Common myeloid progenitor, CD34-positive (primary cell): ENCODE measurements around the gene TMEM163.
"Not testable (repeated sequence)": the region's sequence is repeated elsewhere in the genome, so short reads cannot be mapped to it uniquely, and the experiment has no call there.

ENCODE experiments used
- CTCF ChIA-PET: fragments of 350-600 bp; sonication (Branson Sonifier 250); formaldehyde crosslinking; loops from one replicate; lab custom pipeline; 2021; ENCODE audit warnings: antibody characterized with exemption; lab: Charles Lee
- POLR2A ChIA-PET: fragments of 350-600 bp; sonication (Branson Sonifier 250); formaldehyde crosslinking; loops from one replicate; lab custom pipeline; 2021; ENCODE audit warnings: antibody characterized with exemption; lab: Charles Lee
- DNase-seq, 3 donors: peaks; one replicate each; pipeline versions ENCODE4 v3.0.0 to v3.0.0-alpha.2; 2013
- H3K27ac ChIP-seq, 2 experiments: 1 replicate in 1 of 2; 2 replicates in 1 of 2; pipeline ENCODE4 v1.7.0; 2013; ENCODE audit warnings: inconsistent platforms in 2 of 2, low read length in 2 of 2, mild to moderate bottlenecking in 2 of 2, low read depth in 1 of 2, moderate library complexity in 1 of 2; ENCODE audit not compliant: severe bottlenecking in 2 of 2, insufficient read depth in 1 of 2, poor library complexity in 1 of 2
- H3K27me3 ChIP-seq, 5 experiments: replicated peaks in 2 of 5; 1 replicate in 3 of 5; 2 replicates in 2 of 5; pipeline versions ENCODE4 v1.6.1 to v1.7.0; 2013; ENCODE audit warnings: low read length in 4 of 5, mild to moderate bottlenecking in 2 of 5, moderate library complexity in 2 of 5, inconsistent platforms in 1 of 5; ENCODE audit not compliant: insufficient read depth in 5 of 5, control insufficient read depth in 4 of 5
- H3K36me3 ChIP-seq, 4 experiments: 1 replicate in 2 of 4; 2 replicates in 2 of 4; pipeline versions ENCODE4 v1.6.1 to v1.7.0; 2013; ENCODE audit warnings: low read length in 3 of 4, control low read depth in 1 of 4, mild to moderate bottlenecking in 1 of 4; ENCODE audit not compliant: control insufficient read depth in 4 of 4, insufficient read depth in 4 of 4
- H3K4me1 ChIP-seq, 4 experiments: 1 replicate in 3 of 4; 2 replicates in 1 of 4; pipeline versions ENCODE4 v1.6.1 to v1.7.1; 2013; ENCODE audit warnings: low read length in 3 of 4, mild to moderate bottlenecking in 3 of 4, control low read depth in 1 of 4, inconsistent platforms in 1 of 4, moderate library complexity in 1 of 4; ENCODE audit not compliant: control insufficient read depth in 4 of 4, insufficient read depth in 4 of 4; ENCODE audit errors: control extremely low read depth in 1 of 4
- H3K4me3 ChIP-seq, 7 experiments: 1 replicate in 4 of 7; 2 replicates in 3 of 7; pipeline versions ENCODE4 v1.5.1 to v1.7.0; 2013; ENCODE audit warnings: mild to moderate bottlenecking in 7 of 7, low read length in 6 of 7, moderate library complexity in 6 of 7, inconsistent platforms in 2 of 7, low read depth in 2 of 7, control low read depth in 1 of 7; ENCODE audit not compliant: insufficient read depth in 4 of 7, control insufficient read depth in 1 of 7; ENCODE audit errors: extremely low read depth in 1 of 7
- H3K9me3 ChIP-seq, 5 experiments: 1 replicate in 4 of 5; 2 replicates in 1 of 5; pipeline versions ENCODE4 v1.6.1 to v1.7.1; 2013; ENCODE audit warnings: low read length in 4 of 5, mild to moderate bottlenecking in 2 of 5, inconsistent platforms in 1 of 5, low read depth in 1 of 5, moderate library complexity in 1 of 5; ENCODE audit not compliant: control insufficient read depth in 4 of 5, insufficient read depth in 2 of 5; ENCODE audit errors: control extremely low read depth in 1 of 5
- WGBS: methylation state at CpG from one replicate; pipeline ENCODE4 v1.1.5; 2013; ENCODE audit not compliant: insufficient coverage; 5-methylcytosine and 5-hydroxymethylcytosine counted together

Gene TMEM163

GRCh38 chr2:134662751-134663150, 56.0 kb downstream of the TMEM163 start:
- no peak for DNase-seq
- ChIA-PET CTCF (interaction anchor here (0.6 to 1.0 kb wide), 2 partner anchors 12 to 18 kb away, joined by 3 read pairs; no protein-coding TSS in a partner anchor), POLR2A (no interaction called here)
- peaks cover 0 to 2% (median 0%) of the 10 kb centered on the region in 5 experiments for H3K9me3 ChIP-seq
- no CpG with 5 or more reads among the region's 1 CpG for WGBS
- H3K27ac ChIP-seq: no peak overlapping the region
- no peaks in the 10 kb centered on the region for H3K27me3 ChIP-seq
- peaks cover 0 to 15% (median 6%) of the 10 kb centered on the region in 4 experiments for H3K4me1 ChIP-seq
- no peak overlapping the region for H3K4me3 ChIP-seq
- H3K36me3 ChIP-seq: peaks cover 0 to 4% (median 0%) of the 10 kb centered on the region in 4 experiments

GRCh38 chr2:134660626-134661402, 58.0 kb downstream of the TMEM163 start:
- POLR2A ChIA-PET: no interaction called here

GRCh38 chr2:134659724-134660123, 59.1 kb downstream of the TMEM163 start:
- no peaks in the 10 kb centered on the region for H3K27me3 ChIP-seq
- H3K4me1 ChIP-seq: peaks cover 0 to 7% (median 0%) of the 10 kb centered on the region in 4 experiments
- no peak for DNase-seq
- CTCF ChIA-PET: interaction anchor here (1.0 to 1.4 kb wide), 4 partner anchors 19 to 57 kb away, joined by 3 to 4 read pairs (median 3); no protein-coding TSS in a partner anchor
- H3K27ac ChIP-seq: no peak overlapping the region
- H3K36me3 ChIP-seq: peaks cover 0 to 4% (median 0%) of the 10 kb centered on the region in 4 experiments
- no peak overlapping the region for H3K4me3 ChIP-seq
- POLR2A ChIA-PET: no interaction called here
- peaks cover 0 to 2% (median 0%) of the 10 kb centered on the region in 5 experiments for H3K9me3 ChIP-seq
- 100% methylated on average over 1 of the region's 2 CpGs for WGBS

More at GRCh38 chr2:134660626-134661402, 58.0 kb downstream of the TMEM163 start:
- Histone ChIP-seq H3K4me3 (peak overlapping the region in 1 of 7 experiments; percentile 24), H3K27me3 (no peaks in the 10 kb centered on the region), H3K27ac (no peak overlapping the region), H3K9me3 (peaks cover 0 to 2% (median 0%) of the 10 kb centered on the region in 5 experiments), H3K4me1 (peaks cover 0 to 7% (median 0%) of the 10 kb centered on the region in 4 experiments), H3K36me3 (peaks cover 0 to 4% (median 0%) of the 10 kb centered on the region in 4 experiments)
- WGBS: 65% methylated on average over 3 of the region's 7 CpGs
- no peak for DNase-seq
- CTCF ChIA-PET: interaction anchor here (1.2 to 1.4 kb wide), 5 partner anchors 12 to 56 kb away, joined by 3 to 4 read pairs (median 3); no protein-coding TSS in a partner anchor

- no peaks in the 10 kb centered on the region for H3K36me3 ChIP-seq
- peaks cover 0 to 2% (median 0%) of the 10 kb centered on the region in 5 experiments for H3K9me3 ChIP-seq
- ChIA-PET POLR2A (no interaction called here), CTCF (interaction anchor here (0.9 to 1.6 kb wide), 5 partner anchors 11 to 240 kb away, joined by 3 read pairs; no protein-coding TSS in a partner anchor)
- H3K4me3 ChIP-seq: no peak overlapping the region
- H3K27ac ChIP-seq: no peak overlapping the region
- peak in 2 of 3 donors; percentile 16 to 18 for DNase-seq
- WGBS: 92% methylated on average over 5 of the region's 12 CpGs
- no peaks in the 10 kb centered on the region for H3K27me3 ChIP-seq
- H3K4me1 ChIP-seq: peaks cover 0 to 7% (median 0%) of the 10 kb centered on the region in 4 experiments
Measured at GRCh38 chr2:134657650-134658250, 61.0 kb downstream of the TMEM163 start.

GRCh38 chr2:134656391-134656790, 62.4 kb downstream of the TMEM163 start:
- H3K27me3 ChIP-seq, POLR2A ChIA-PET, H3K36me3 ChIP-seq, DNase-seq, H3K4me3 ChIP-seq, H3K4me1 ChIP-seq, H3K9me3 ChIP-seq, H3K27ac ChIP-seq: not testable (repeated sequence)
- no CpG with 5 or more reads among the region's 15 CpGs for WGBS
- CTCF ChIA-PET: interaction anchor here (1.0 kb wide), 2 partner anchors 12 to 20 kb away, joined by 3 read pairs; no protein-coding TSS in a partner anchor

- ChIA-PET CTCF (interaction anchor here (1.2 kb wide), 1 partner anchor 10 kb away, joined by 3 read pairs; no protein-coding TSS in a partner anchor), POLR2A (no interaction called here)
- no CpG with 5 or more reads among the region's 5 CpGs for WGBS
- H3K27ac ChIP-seq: no peak overlapping the region
- no peaks in the 10 kb centered on the region for H3K27me3 ChIP-seq
- H3K4me1 ChIP-seq: no peaks in the 10 kb centered on the region
- peaks cover 0 to 2% (median 0%) of the 10 kb centered on the region in 5 experiments for H3K9me3 ChIP-seq
- peaks cover 0 to 2% (median 0%) of the 10 kb centered on the region in 4 experiments for H3K36me3 ChIP-seq
- no peak overlapping the region for H3K4me3 ChIP-seq
- DNase-seq: no peak
Measured at GRCh38 chr2:134648586-134648985, 70.2 kb downstream of the TMEM163 start.
